RCC 7860 (cell line): ENCODE data around the gene CT45A7.
"Not testable (repeated sequence)": the region's sequence is repeated elsewhere in the genome, so short reads cannot be mapped to it uniquely, and the experiment has no call there.

ENCODE experiments used
- DNase-seq: peaks from one replicate; pipeline ENCODE4 v3.0.0-alpha.2; 2015; ENCODE audit warnings: low spot score
- FAIRE-seq: peaks from 2 replicates; lab custom pipeline; 2012; peaks lifted over from hg19 to GRCh38; lab: Jason Lieb, UNC

CT45A7 gene, protein sequence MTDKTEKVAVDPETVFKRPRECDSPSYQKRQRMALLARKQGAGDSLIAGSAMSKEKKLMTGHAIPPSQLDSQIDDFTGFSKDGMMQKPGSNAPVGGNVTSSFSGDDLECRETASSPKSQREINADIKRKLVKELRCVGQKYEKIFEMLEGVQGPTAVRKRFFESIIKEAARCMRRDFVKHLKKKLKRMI

DNA sequence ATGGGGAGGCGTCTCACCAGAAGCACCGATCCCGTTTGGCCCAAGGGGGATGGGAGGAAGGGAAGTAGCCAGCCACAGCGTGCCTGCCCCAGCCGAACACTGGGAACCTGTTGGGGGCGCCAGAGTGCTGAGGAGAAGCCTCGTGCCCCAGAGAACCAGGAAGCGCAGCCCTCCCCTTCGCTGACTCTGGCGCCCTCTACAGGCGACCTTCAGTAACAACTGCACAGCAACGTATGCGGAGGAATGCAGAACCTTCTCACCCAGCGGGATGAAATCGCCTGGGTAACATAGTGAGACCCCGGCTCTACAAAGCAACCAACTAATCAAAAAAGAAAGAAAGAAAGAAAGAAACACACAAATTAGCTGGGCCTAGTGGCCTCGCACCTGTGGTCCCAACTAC is at the start of gene CT45A7:
Gene CT45A7, minus strand, starts transcription at position 101 of the 400 bp plus-strand sequence. CDS start 3,747 bp downstream, outside the sequence.
- not testable (repeated sequence) for FAIRE-seq, DNase-seq

DNA sequence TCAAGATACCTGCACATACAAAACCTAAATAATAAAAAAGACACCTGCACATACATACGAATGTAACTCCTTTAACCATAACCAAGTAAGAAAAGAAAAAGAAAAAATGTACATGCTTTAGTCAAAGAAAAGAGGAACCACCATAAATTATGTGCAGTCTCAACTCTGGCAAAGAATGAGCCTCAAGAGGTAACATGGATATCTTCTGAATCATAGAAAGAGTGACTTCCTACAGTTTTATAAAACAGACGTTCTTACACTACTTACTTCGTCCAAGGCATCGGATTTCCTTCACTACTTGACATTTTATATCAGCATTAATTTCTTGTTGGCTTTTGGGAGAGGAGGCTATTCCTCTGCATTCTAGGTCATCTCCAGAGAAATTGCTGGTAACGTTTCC is 45.7 kb upstream of the CT45A7 start:
- not testable (repeated sequence) for FAIRE-seq, DNase-seq

DNA sequence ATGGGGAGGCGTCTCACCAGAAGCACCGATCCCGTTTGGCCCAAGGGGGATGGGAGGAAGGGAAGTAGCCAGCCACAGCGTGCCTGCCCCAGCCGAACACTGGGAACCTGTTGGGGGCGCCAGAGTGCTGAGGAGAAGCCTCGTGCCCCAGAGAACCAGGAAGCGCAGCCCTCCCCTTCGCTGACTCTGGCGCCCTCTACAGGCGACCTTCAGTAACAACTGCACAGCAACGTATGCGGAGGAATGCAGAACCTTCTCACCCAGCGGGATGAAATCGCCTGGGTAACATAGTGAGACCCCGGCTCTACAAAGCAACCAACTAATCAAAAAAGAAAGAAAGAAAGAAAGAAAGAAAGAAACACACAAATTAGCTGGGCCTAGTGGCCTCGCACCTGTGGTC is 34.6 kb upstream of the CT45A7 start, which contains the start of gene CT45A9:
Gene CT45A9, minus strand, starts transcription at position 101 of the 400 bp plus-strand sequence. CDS start 3,751 bp downstream, outside the sequence.
- FAIRE-seq, DNase-seq: not testable (repeated sequence)

DNA sequence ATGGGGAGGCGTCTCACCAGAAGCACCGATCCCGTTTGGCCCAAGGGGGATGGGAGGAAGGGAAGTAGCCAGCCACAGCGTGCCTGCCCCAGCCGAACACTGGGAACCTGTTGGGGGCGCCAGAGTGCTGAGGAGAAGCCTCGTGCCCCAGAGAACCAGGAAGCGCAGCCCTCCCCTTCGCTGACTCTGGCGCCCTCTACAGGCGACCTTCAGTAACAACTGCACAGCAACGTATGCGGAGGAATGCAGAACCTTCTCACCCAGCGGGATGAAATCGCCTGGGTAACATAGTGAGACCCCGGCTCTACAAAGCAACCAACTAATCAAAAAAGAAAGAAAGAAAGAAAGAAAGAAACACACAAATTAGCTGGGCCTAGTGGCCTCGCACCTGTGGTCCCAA is 17.4 kb upstream of the CT45A7 start, which contains the start of gene CT45A8:
Gene CT45A8, minus strand, starts transcription at position 101 of the 400 bp plus-strand sequence. CDS start 3,755 bp downstream, outside the sequence.
- not testable (repeated sequence) for DNase-seq, FAIRE-seq

DNA sequence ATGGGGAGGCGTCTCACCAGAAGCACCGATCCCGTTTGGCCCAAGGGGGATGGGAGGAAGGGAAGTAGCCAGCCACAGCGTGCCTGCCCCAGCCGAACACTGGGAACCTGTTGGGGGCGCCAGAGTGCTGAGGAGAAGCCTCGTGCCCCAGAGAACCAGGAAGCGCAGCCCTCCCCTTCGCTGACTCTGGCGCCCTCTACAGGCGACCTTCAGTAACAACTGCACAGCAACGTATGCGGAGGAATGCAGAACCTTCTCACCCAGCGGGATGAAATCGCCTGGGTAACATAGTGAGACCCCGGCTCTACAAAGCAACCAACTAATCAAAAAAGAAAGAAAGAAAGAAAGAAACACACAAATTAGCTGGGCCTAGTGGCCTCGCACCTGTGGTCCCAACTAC is 17.2 kb downstream of the CT45A7 start, which contains the start of gene CT45A2:
Gene CT45A2, minus strand, starts transcription at position 101 of the 400 bp plus-strand sequence. CDS start 3,747 bp downstream, outside the sequence.
- not testable (repeated sequence) for FAIRE-seq, DNase-seq

DNA sequence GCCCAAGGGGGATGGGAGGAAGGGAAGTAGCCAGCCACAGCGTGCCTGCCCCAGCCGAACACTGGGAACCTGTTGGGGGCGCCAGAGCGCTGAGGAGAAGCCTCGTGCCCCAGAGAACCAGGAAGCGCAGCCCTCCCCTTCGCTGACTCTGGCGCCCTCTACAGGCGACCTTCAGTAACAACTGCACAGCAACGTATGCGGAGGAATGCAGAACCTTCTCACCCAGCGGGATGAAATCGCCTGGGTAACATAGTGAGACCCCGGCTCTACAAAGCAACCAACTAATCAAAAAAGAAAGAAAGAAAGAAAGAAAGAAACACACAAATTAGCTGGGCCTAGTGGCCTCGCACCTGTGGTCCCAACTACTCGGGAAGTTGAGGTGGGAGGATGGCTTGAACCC is 34.4 kb downstream of the CT45A7 start, which contains the start of gene CT45A6:
Gene CT45A6, minus strand, starts transcription at position 101 of the 400 bp plus-strand sequence. CDS start 3,794 bp downstream, outside the sequence.
- not testable (repeated sequence) for FAIRE-seq, DNase-seq

DNA sequence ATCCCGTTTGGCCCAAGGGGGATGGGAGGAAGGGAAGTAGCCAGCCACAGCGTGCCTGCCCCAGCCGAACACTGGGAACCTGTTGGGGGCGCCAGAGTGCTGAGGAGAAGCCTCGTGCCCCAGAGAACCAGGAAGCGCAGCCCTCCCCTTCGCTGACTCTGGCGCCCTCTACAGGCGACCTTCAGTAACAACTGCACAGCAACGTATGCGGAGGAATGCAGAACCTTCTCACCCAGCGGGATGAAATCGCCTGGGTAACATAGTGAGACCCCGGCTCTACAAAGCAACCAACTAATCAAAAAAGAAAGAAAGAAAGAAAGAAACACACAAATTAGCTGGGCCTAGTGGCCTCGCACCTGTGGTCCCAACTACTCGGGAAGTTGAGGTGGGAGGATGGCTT is 51.7 kb downstream of the CT45A7 start, which contains the start of gene CT45A5:
Gene CT45A5, minus strand, starts transcription at position 101 of the 400 bp plus-strand sequence. CDS start 3,774 bp downstream, outside the sequence.
- DNase-seq, FAIRE-seq: not testable (repeated sequence)
